HepG2 (cell line): Measurements from ENCODE around the gene UQCC5. TPM values are rescaled to one million over a fixed set of nuclear protein-coding genes. Genes with fewer than 3 reads are reported as not detected.

Source experiments
- ATF7-NPFF ChIP-seq: sonication (generic); formaldehyde crosslinking; IDR thresholded peaks from 2 replicates; pipeline ENCODE4 v1.8.1; 2023; ENCODE audit warnings: mild to moderate bottlenecking, low read depth, missing genetic modification reagents, moderate library complexity
- BHLHE40 ChIP-seq: IDR thresholded peaks from 2 replicates; pipeline ENCODE4 v1.6.1; 2011; ENCODE audit warnings: low read length, improper control_type of control experiment
- CEBPB ChIP-seq: IDR thresholded peaks from 2 replicates; pipeline ENCODE4 v1.6.1; 2011; ENCODE audit warnings: low read depth, low read length, improper control_type of control experiment, borderline replicate concordance
- ESRRA ChIP-seq: sonication (generic); formaldehyde crosslinking; IDR thresholded peaks from 2 replicates; pipeline ENCODE4 v1.5.1; 2020; ENCODE audit warnings: mild to moderate bottlenecking, low read depth, missing genetic modification reagents
- ISL2 ChIP-seq: sonication (generic); formaldehyde crosslinking; IDR thresholded peaks from 2 replicates; pipeline ENCODE4 v1.5.0; 2020; ENCODE audit warnings: missing genetic modification reagents
- KAT7 ChIP-seq: IDR thresholded peaks from 2 replicates; pipeline ENCODE4 v1.6.1; 2018; ENCODE audit warnings: borderline replicate concordance, missing compliant biosample characterization
- LBX2 ChIP-seq: sonication (generic); formaldehyde crosslinking; IDR thresholded peaks from 2 replicates; pipeline ENCODE4 v1.5.0; 2020; ENCODE audit warnings: missing genetic modification reagents, mild to moderate bottlenecking, borderline replicate concordance
- NFE2L2 ChIP-seq: fragments of 150-350 bp; IDR thresholded peaks from 2 replicates; pipeline ENCODE4 v1.6.1; 2014; ENCODE audit warnings: low read length
- SOX13 ChIP-seq, 3 experiments: fragments of 450-650 bp in 1 of 3; sonication (generic) in 1 of 3; formaldehyde crosslinking in 1 of 3; IDR thresholded peaks in 2 of 3; conservative IDR thresholded peaks in 1 of 3; 2 replicates each; pipeline versions ENCODE4 v1.5.0 to v1.6.1; 2016 to 2020; ENCODE audit warnings: antibody characterized with exemption in 1 of 3, mild to moderate bottlenecking in 1 of 3, missing compliant biosample characterization in 1 of 3, missing genetic modification reagents in 1 of 3, moderate library complexity in 1 of 3
- TRAFD1 ChIP-seq: sonication (generic); formaldehyde crosslinking; IDR thresholded peaks from 2 replicates; pipeline ENCODE4 v1.5.1; 2020; ENCODE audit warnings: missing genetic modification reagents, mild to moderate bottlenecking, borderline replicate concordance
- TRIM24 ChIP-seq: sonication (generic); formaldehyde crosslinking; IDR thresholded peaks from 2 replicates; pipeline ENCODE4 v1.8.0; 2022; ENCODE audit warnings: mild to moderate bottlenecking, missing genetic modification reagents
- ZNF331 ChIP-seq: sonication (generic); formaldehyde crosslinking; IDR thresholded peaks from 2 replicates; pipeline ENCODE4 v1.4.0; 2020; ENCODE audit warnings: missing genetic modification reagents
- ZNF781 ChIP-seq: sonication (generic); formaldehyde crosslinking; IDR thresholded peaks from 2 replicates; pipeline ENCODE4 v1.5.1; 2020; ENCODE audit warnings: borderline replicate concordance, mild to moderate bottlenecking, missing genetic modification reagents; ENCODE audit errors: not compliant biosample characterization
- polyA plus RNA-seq, 8 experiments: library from polyadenylated mRNA; depleted of rRNA in 3 of 8; stranded (reverse) in 7 of 8; unstranded in 1 of 8; fragments of >200 nt; fragmentation: Illumina TruSeq in 4 of 8; extraction: Trizol in 4 of 8; gene quantifications; 2 replicates each; pipeline versions ENCODE4 v1.2.1 to v1.2.3, GENCODE V29; 2011 to 2016; ENCODE audit warnings: low read depth in 4 of 8, missing spikeins in 1 of 8, mixed read lengths in 1 of 8; ENCODE audit not compliant: insufficient read depth in 1 of 8
- total RNA-seq, 5 experiments: library from RNA; depleted of rRNA; stranded (reverse); fragments of >200 nt; fragmentation: Illumina TruSeq; extraction: Trizol; gene quantifications; 2 replicates each; pipeline ENCODE4 v1.2.3, GENCODE V29; 2016; ENCODE audit warnings: low read depth in 1 of 5
- TF ChIP-seq, protein P1 (sequence below): sonication (generic); formaldehyde crosslinking; IDR thresholded peaks from 2 replicates; pipeline ENCODE4 v1.4.0; 2020; ENCODE audit warnings: missing genetic modification reagents, borderline replicate concordance
- TF ChIP-seq, protein P2 (sequence below): IDR thresholded peaks from 2 replicates; pipeline ENCODE4 v1.6.1; 2016; ENCODE audit warnings: missing compliant biosample characterization, missing genetic modification reagents, borderline replicate concordance
- TF ChIP-seq, protein P3 (sequence below): sonication (generic); formaldehyde crosslinking; conservative IDR thresholded peaks from 2 replicates; pipeline ENCODE4 v1.5.0; 2020; ENCODE audit warnings: missing genetic modification reagents
- TF ChIP-seq, protein P4 (sequence below): IDR thresholded peaks from 2 replicates; pipeline ENCODE4 v1.6.1; 2016; ENCODE audit warnings: missing genetic modification reagents, missing compliant biosample characterization

Gene UQCC5
- total and polyA plus RNA-seq, 2 of the 13 experiments (the other 11 are each of a cell fraction or from before 2014, with no cell fraction given), result 15.4 to 29.5 TPM

DNA sequence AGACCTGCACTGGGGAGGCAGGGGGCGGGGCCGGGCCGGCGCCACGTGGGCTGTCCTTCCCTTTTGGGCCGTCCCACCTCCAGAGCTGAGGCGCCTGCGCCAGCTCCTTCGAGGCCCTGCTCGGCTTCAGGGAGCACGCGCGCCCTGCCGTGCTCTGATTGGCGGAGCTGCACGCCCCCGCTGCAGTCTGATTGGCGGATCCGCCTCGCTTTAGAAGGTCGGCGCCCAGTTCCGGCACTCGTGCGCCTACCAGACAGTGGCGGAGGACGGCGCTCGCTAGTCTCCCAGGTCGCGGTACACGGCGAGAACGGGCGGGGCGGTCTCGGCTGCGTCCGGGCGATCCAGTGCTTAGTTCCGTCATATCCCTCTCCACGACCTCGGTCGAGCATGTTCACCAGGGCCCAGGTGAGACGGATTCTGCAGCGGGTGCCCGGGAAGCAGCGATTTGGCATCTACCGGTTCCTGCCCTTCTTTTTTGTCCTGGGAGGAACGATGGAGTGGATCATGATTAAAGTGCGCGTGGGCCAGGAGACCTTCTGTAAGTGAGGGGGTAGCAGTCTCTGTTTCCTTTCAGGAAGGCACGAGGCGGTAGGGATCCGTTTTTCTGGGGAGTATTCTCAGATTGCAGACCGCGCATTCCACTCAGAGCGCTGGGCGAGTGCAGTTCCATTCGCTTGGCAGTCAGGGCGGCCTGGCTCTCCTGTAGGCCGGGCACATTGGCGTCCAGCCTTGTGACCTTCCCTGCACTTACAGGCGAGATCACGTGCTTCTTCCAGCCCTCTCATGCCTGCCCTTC, at the start of gene UQCC5 (continued):
- TF ChIP-seq, protein P1, sequence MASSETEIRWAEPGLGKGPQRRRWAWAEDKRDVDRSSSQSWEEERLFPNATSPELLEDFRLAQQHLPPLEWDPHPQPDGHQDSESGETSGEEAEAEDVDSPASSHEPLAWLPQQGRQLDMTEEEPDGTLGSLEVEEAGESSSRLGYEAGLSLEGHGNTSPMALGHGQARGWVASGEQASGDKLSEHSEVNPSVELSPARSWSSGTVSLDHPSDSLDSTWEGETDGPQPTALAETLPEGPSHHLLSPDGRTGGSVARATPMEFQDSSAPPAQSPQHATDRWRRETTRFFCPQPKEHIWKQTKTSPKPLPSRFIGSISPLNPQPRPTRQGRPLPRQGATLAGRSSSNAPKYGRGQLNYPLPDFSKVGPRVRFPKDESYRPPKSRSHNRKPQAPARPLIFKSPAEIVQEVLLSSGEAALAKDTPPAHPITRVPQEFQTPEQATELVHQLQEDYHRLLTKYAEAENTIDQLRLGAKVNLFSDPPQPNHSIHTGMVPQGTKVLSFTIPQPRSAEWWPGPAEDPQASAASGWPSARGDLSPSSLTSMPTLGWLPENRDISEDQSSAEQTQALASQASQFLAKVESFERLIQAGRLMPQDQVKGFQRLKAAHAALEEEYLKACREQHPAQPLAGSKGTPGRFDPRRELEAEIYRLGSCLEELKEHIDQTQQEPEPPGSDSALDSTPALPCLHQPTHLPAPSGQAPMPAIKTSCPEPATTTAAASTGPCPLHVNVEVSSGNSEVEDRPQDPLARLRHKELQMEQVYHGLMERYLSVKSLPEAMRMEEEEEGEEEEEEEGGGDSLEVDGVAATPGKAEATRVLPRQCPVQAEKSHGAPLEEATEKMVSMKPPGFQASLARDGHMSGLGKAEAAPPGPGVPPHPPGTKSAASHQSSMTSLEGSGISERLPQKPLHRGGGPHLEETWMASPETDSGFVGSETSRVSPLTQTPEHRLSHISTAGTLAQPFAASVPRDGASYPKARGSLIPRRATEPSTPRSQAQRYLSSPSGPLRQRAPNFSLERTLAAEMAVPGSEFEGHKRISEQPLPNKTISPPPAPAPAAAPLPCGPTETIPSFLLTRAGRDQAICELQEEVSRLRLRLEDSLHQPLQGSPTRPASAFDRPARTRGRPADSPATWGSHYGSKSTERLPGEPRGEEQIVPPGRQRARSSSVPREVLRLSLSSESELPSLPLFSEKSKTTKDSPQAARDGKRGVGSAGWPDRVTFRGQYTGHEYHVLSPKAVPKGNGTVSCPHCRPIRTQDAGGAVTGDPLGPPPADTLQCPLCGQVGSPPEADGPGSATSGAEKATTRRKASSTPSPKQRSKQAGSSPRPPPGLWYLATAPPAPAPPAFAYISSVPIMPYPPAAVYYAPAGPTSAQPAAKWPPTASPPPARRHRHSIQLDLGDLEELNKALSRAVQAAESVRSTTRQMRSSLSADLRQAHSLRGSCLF, result peak; percentile 84; the same call in 1 of the 2 replicates
- TF ChIP-seq TRAFD1 (CRISPR knock-in tag) (peak; percentile 68; the same call in 1 of the 2 replicates), KAT7 (peak; percentile 65; the same call in 1 of the 2 replicates), TRIM24 (CRISPR knock-in tag) (no peak), BHLHE40 (peak; percentile 80), LBX2 (CRISPR knock-in tag) (peak; percentile 91; the same call in 1 of the 2 replicates), NFE2L2 (no peak), ATF7-NPFF (CRISPR knock-in tag) (peak; percentile 87), CEBPB (no peak), ESRRA (CRISPR knock-in tag) (peak; percentile 47; the same call in 1 of the 2 replicates), ZNF781 (CRISPR knock-in tag) (no peak), ZNF331 (no peak; the same call in 1 of the 2 replicates), ISL2 (CRISPR knock-in tag) (peak; percentile 70), SOX13 (IDR thresholded peaks at IDR 0.05) (peak; percentile 17; the same call in 1 of the 2 replicates), SOX13 (CRISPR knock-in tag; conservative IDR thresholded peaks at IDR 0.05 in 1 of 2, IDR thresholded peaks at IDR 0.05 in 1 of 2) (no peak)
- TF ChIP-seq, protein P2, sequence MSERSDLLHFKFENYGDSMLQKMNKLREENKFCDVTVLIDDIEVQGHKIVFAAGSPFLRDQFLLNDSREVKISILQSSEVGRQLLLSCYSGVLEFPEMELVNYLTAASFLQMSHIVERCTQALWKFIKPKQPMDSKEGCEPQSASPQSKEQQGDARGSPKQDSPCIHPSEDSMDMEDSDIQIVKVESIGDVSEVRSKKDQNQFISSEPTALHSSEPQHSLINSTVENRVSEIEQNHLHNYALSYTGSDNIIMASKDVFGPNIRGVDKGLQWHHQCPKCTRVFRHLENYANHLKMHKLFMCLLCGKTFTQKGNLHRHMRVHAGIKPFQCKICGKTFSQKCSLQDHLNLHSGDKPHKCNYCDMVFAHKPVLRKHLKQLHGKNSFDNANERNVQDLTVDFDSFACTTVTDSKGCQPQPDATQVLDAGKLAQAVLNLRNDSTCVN (CRISPR knock-in tag), result peak; percentile 61; the same call in 1 of the 2 replicates
- TF ChIP-seq, protein P3, sequence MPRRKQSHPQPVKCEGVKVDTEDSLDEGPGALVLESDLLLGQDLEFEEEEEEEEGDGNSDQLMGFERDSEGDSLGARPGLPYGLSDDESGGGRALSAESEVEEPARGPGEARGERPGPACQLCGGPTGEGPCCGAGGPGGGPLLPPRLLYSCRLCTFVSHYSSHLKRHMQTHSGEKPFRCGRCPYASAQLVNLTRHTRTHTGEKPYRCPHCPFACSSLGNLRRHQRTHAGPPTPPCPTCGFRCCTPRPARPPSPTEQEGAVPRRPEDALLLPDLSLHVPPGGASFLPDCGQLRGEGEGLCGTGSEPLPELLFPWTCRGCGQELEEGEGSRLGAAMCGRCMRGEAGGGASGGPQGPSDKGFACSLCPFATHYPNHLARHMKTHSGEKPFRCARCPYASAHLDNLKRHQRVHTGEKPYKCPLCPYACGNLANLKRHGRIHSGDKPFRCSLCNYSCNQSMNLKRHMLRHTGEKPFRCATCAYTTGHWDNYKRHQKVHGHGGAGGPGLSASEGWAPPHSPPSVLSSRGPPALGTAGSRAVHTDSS (CRISPR knock-in tag), result no peak
- TF ChIP-seq, protein P4, sequence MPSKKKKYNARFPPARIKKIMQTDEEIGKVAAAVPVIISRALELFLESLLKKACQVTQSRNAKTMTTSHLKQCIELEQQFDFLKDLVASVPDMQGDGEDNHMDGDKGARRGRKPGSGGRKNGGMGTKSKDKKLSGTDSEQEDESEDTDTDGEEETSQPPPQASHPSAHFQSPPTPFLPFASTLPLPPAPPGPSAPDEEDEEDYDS, result peak; percentile 98
